IMR-90 (cell line): ENCODE measurements around the gene SPTSSA. TPM values are rescaled to one million over a fixed set of nuclear protein-coding genes. Genes with fewer than 3 reads are reported as not detected.

Experiments used
- ATAC-seq: fragments of 200-7000 bp; cut with Tn5 transposase; 2 replicates; pipeline ENCODE4 v1.9.1; 2020; ENCODE audit warnings: low read depth, mild to moderate bottlenecking, moderate library complexity
- BruUV-seq: library from RNA; stranded (reverse); fragments of 400-500 nt; replicated peaks from 2 replicates; lab custom pipeline; 2021; lab: Mats Ljungman, UMichigan
- CTCF ChIA-PET: fragments of 300-600 bp; formaldehyde crosslinking; extraction: SDS; loops from one replicate; lab custom pipeline; 2021; ENCODE audit warnings: antibody characterized with exemption; lab: Yijun Ruan, JAX
- POLR2A ChIA-PET: fragments of 300-600 bp; sonication (Branson Sonifier 250); formaldehyde crosslinking; loops from one replicate; lab custom pipeline; 2022; ENCODE audit warnings: antibody characterized with exemption; ENCODE audit not compliant: unreplicated experiment; lab: Charles Lee
- DNase-seq: peaks from one replicate; pipeline ENCODE4 v3.0.0; 2013
- H2AFZ ChIP-seq: replicated peaks from 2 replicates; pipeline ENCODE3; 2013; ENCODE audit warnings: low read length, mild to moderate bottlenecking; ENCODE audit not compliant: poor library complexity
- H2AK5ac ChIP-seq: 2 replicates; pipeline ENCODE4 v1.6.1; 2013; ENCODE audit warnings: low read depth, low read length, inconsistent platforms
- H2AK9ac ChIP-seq: replicated peaks from 2 replicates; pipeline ENCODE3; 2013; ENCODE audit warnings: mild to moderate bottlenecking, low read depth, low read length, moderate library complexity; ENCODE audit not compliant: poor library complexity
- H2BK120ac ChIP-seq: 2 replicates; pipeline ENCODE4 v1.6.1; 2013; ENCODE audit warnings: low read depth, low read length, inconsistent platforms
- H2BK15ac ChIP-seq: 3 replicates; pipeline ENCODE4 v1.6.1; 2013; ENCODE audit warnings: low read depth, low read length, inconsistent platforms
- H2BK20ac ChIP-seq: 2 replicates; pipeline ENCODE4 v1.6.1; 2013; ENCODE audit warnings: low read depth, mild to moderate bottlenecking, inconsistent platforms, low read length, moderate library complexity
- H2BK5ac ChIP-seq: 2 replicates; pipeline ENCODE4 v1.6.1; 2013; ENCODE audit warnings: mild to moderate bottlenecking, low read depth, low read length, inconsistent platforms; ENCODE audit not compliant: poor library complexity, severe bottlenecking
- H3K14ac ChIP-seq: replicated peaks from 2 replicates; pipeline ENCODE4 v1.6.1; 2013; ENCODE audit warnings: low read depth, low read length, inconsistent platforms
- H3K18ac ChIP-seq: 2 replicates; pipeline ENCODE4 v1.6.1; 2013; ENCODE audit warnings: low read depth, low read length, control low read depth
- H3K23ac ChIP-seq: 2 replicates; pipeline ENCODE4 v1.6.1; 2013; ENCODE audit warnings: low read depth, low read length, inconsistent platforms
- H3K27ac ChIP-seq: 2 replicates; pipeline ENCODE4 v1.5.1; 2013; ENCODE audit warnings: mild to moderate bottlenecking, control low read depth, low read length; ENCODE audit not compliant: insufficient read depth
- H3K27me3 ChIP-seq: 2 replicates; pipeline ENCODE4 v1.6.1; 2013; ENCODE audit warnings: low read length; ENCODE audit not compliant: control insufficient read depth, insufficient read depth
- H3K36me3 ChIP-seq: 2 replicates; pipeline ENCODE4 v1.6.1; 2013; ENCODE audit warnings: low read length, mixed read lengths; ENCODE audit not compliant: control insufficient read depth, insufficient read depth
- H3K4ac ChIP-seq: 2 replicates; pipeline ENCODE4 v1.6.1; 2013; ENCODE audit warnings: low read depth, low read length, inconsistent platforms
- H3K4me1 ChIP-seq: 2 replicates; pipeline ENCODE4 v1.6.1; 2013; ENCODE audit warnings: low read length, mixed read lengths; ENCODE audit not compliant: control insufficient read depth, insufficient read depth
- H3K4me2 ChIP-seq: 2 replicates; pipeline ENCODE4 v1.6.1; 2013; ENCODE audit warnings: low read depth, mild to moderate bottlenecking, control low read depth, low read length, moderate library complexity
- H3K4me3 ChIP-seq: 2 replicates; pipeline ENCODE4 v1.5.1; 2013; ENCODE audit warnings: low read depth, mild to moderate bottlenecking, control low read depth, low read length, moderate library complexity; ENCODE audit not compliant: insufficient read depth
- H3K56ac ChIP-seq: 2 replicates; pipeline ENCODE4 v1.6.1; 2013; ENCODE audit warnings: low read length, inconsistent platforms; ENCODE audit not compliant: insufficient read depth; ENCODE audit errors: extremely low read depth
- H3K79me1 ChIP-seq, 2 experiments: 2 replicates each; pipeline ENCODE4 v1.6.1; 2013; ENCODE audit warnings: low read length in 2 of 2, inconsistent platforms in 1 of 2, low read depth in 1 of 2
- H3K9ac ChIP-seq: 2 replicates; pipeline ENCODE4 v1.6.1; 2013; ENCODE audit warnings: low read depth, low read length, control low read depth
- H3K9me1 ChIP-seq: 2 replicates; pipeline ENCODE4 v1.6.1; 2013; ENCODE audit warnings: low read length, inconsistent platforms; ENCODE audit not compliant: insufficient read depth
- H3K9me3 ChIP-seq: 2 replicates; pipeline ENCODE4 v1.6.1; 2013; ENCODE audit warnings: low read length; ENCODE audit not compliant: control insufficient read depth, insufficient read depth
- H4K20me1 ChIP-seq: 2 replicates; pipeline ENCODE4 v1.6.1; 2013; ENCODE audit warnings: low read length, inconsistent platforms; ENCODE audit not compliant: insufficient read depth
- H4K5ac ChIP-seq: 2 replicates; pipeline ENCODE4 v1.6.1; 2013; ENCODE audit warnings: mild to moderate bottlenecking, low read depth, low read length, control low read depth
- H4K8ac ChIP-seq, 2 experiments: 2 replicates each; pipeline ENCODE4 v1.6.1; 2013; ENCODE audit warnings: low read depth in 2 of 2, low read length in 2 of 2, control low read depth in 1 of 2, inconsistent platforms in 1 of 2
- H4K91ac ChIP-seq: 2 replicates; pipeline ENCODE4 v1.6.1; 2013; ENCODE audit warnings: low read depth, low read length, inconsistent platforms; ENCODE audit not compliant: insufficient read depth
- CEBPB ChIP-seq: IDR thresholded peaks from 2 replicates; pipeline ENCODE4 v1.6.1; 2012; ENCODE audit warnings: low read depth, low read length, improper control_type of control experiment
- MXI1 ChIP-seq: IDR thresholded peaks from 2 replicates; pipeline ENCODE4 v1.6.1; 2012; ENCODE audit warnings: low read depth, mild to moderate bottlenecking, low read length, moderate library complexity, borderline replicate concordance
- POLR2A ChIP-seq: IDR thresholded peaks from 2 replicates; pipeline ENCODE4 v1.6.1; 2012; ENCODE audit warnings: mild to moderate bottlenecking, low read depth, low read length
- RCOR1 ChIP-seq: IDR thresholded peaks from 2 replicates; pipeline ENCODE4 v1.6.1; 2012; ENCODE audit warnings: mild to moderate bottlenecking, low read length, improper control_type of control experiment; ENCODE audit not compliant: insufficient replicate concordance
- SMC3 ChIP-seq: fragments of 150-350 bp; IDR thresholded peaks from 2 replicates; pipeline ENCODE4 v1.6.1; 2016; ENCODE audit warnings: low read depth, mild to moderate bottlenecking, antibody characterized with exemption, low read length, moderate library complexity
- WGBS, 2 experiments: methylation state at CpG; one replicate each; pipeline versions ENCODE4 v1.1.5 to v1.1.7; 2013; ENCODE audit warnings: missing lambda C conversion rate in 2 of 2; ENCODE audit not compliant: insufficient read length in 1 of 2; ENCODE audit errors: extremely low coverage in 2 of 2; 5-methylcytosine and 5-hydroxymethylcytosine counted together
- dilution Hi-C: fragments of 300-500 bp; cut with HindIII; formaldehyde crosslinking; loops from one replicate; pipeline ENCODE4 v1.14.3; 2018; ENCODE audit warnings: low sequenced_read_pairs; ENCODE audit not compliant: unreplicated experiment
- in situ Hi-C: fragments of 300-500 bp; cut with MboI; formaldehyde crosslinking; loops from 3 replicates; pipeline ENCODE4 v1.14.3; 2019; ENCODE audit warnings: low sequenced_read_pairs, inconsistent platforms, mixed read lengths
- intact Hi-C: fragments of 100-400 bp; cut with micrococcal nuclease; formaldehyde crosslinking; loops from 2 replicates; pipeline ENCODE4 v1.10.0; 2022
- polyA plus RNA-seq, 3 experiments: library from polyadenylated mRNA; depleted of rRNA; stranded (reverse); fragments of >200 nt; gene quantifications; 2 replicates each; pipeline ENCODE4 v1.2.3, GENCODE V29; 2012; ENCODE audit warnings: low replicate concordance in 1 of 3
- total RNA-seq: library from RNA; depleted of rRNA; stranded (reverse); fragments of >200 nt; gene quantifications from 2 replicates; pipeline ENCODE4 v1.2.3, GENCODE V29; 2012

The SPTSSA gene
- total and polyA plus RNA-seq, 2 of the 4 experiments (the other 2 are of a cell fraction): 10.8 to 26.2 TPM

DNA sequence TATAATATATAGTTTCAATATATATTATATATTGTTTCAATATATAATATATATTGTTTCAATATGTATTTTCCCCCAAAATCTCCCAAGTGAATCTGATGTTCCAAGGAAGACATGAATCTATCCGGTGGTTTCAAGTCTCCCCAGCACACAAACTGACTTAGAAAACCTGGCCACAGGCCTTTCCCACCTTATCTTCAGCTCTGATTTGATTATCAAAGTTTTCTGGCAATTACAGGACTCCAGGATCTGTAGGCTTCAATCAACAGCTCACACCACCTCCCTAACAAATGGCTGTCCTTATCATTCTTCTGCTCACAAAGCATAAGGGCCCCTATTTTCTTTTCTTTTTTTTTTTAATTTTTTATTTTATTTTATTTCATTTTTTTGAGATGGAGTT lies 22.7 kb upstream of the SPTSSA start:
- ATAC-seq (no peak), DNase-seq (no peak)
- H2AFZ ChIP-seq: no peak overlapping the region
- intact Hi-C loops: no loop called here
- ChIA-PET POLR2A (no interaction called here), CTCF (no interaction called here)
- no peak overlapping the region for H3K23ac ChIP-seq
- H4K5ac ChIP-seq: no peak overlapping the region
- dilution Hi-C loops: no loop called here
- no peak overlapping the region for H3K4ac ChIP-seq
- H2BK15ac ChIP-seq: no peak overlapping the region
- no peak overlapping the region for H3K4me3 ChIP-seq
- no peak overlapping the region for H4K91ac ChIP-seq
- H2BK20ac ChIP-seq: no peak overlapping the region
- no peaks in the 10 kb centered on the region for H3K4me1 ChIP-seq
- H3K56ac ChIP-seq: no peak overlapping the region
- no peak overlapping the region for H3K9ac ChIP-seq
- BruUV-seq: no TSS peak
- in situ Hi-C loops: no loop called here
- no peak overlapping the region for H2BK120ac ChIP-seq
- H2AK5ac ChIP-seq: no peak overlapping the region
- H3K9me3 ChIP-seq: no peaks in the 10 kb centered on the region
- no peaks in the 10 kb centered on the region for H4K20me1 ChIP-seq
- no peak overlapping the region for H3K4me2 ChIP-seq
- H2BK5ac ChIP-seq: no peak overlapping the region
- H3K36me3 ChIP-seq: no peaks in the 10 kb centered on the region
- no peak overlapping the region for H4K8ac ChIP-seq
- 60% methylated on average over 1 of the region's 1 CpG; no CpG with 5 or more reads in 1 of the 2 experiments for WGBS, 2 experiments
- H2AK9ac ChIP-seq: no peak overlapping the region
- no peaks in the 10 kb centered on the region for H3K9me1 ChIP-seq
- TF ChIP-seq MXI1: no peak
- no peak for TF ChIP-seq POLR2A
- TF ChIP-seq SMC3: no peak
- no peak for TF ChIP-seq RCOR1
- TF ChIP-seq CEBPB: no peak
- no peak overlapping the region for H3K14ac ChIP-seq
- H3K27ac ChIP-seq: no peak overlapping the region
- no peaks in the 10 kb centered on the region for H3K79me1 ChIP-seq
- no peaks in the 10 kb centered on the region for H3K27me3 ChIP-seq
- no peak overlapping the region for H3K18ac ChIP-seq
